ENCODE data around the gene FKBP5. TPM values are rescaled to one million over a fixed set of nuclear protein-coding genes. Genes with fewer than 3 reads are reported as not detected.

FKBP5 gene
- total RNA-seq, 1 experiment from 2014 or later, result 20.1 TPM

GRCh38 chr6:35733633-35734032 lies 44.9 kb upstream of the FKBP5 start:
- Mint-ChIP-seq H3K4me1 (ENCODE audit: low read depth, unreplicated experiment) (peaks cover 11% of the 10 kb centered on the region), H3K27me3 (ENCODE audit: insufficient read depth, unreplicated experiment) (no peaks in the 10 kb centered on the region), H3K4me3 (ENCODE audit: unreplicated experiment) (no peak overlapping the region), H3K9me3 (ENCODE audit: unreplicated experiment) (no peaks in the 10 kb centered on the region), H3K27ac (ENCODE audit: unreplicated experiment) (no peak overlapping the region), H3K36me3 (ENCODE audit: insufficient read depth, unreplicated experiment) (no peaks in the 10 kb centered on the region)
- ChIA-PET POLR2A (no interaction called here), CTCF (no interaction called here)
- Histone ChIP-seq H3K4me3 (ENCODE audit: low read depth, low read length) (no peak overlapping the region), H3K36me3 (ENCODE audit: control insufficient read depth, insufficient read depth, low read length) (no peaks in the 10 kb centered on the region), H3K9me3 (no peaks in the 10 kb centered on the region), H3K4me1 (peaks cover 30% of the 10 kb centered on the region), H3K27me3 (replicated peaks; ENCODE audit: control insufficient read depth, insufficient read depth, low read length) (no peaks in the 10 kb centered on the region)
- intact Hi-C loops (cut with micrococcal nuclease; ENCODE audit: unreplicated experiment), result loop anchor here (10.0 kb wide), 1 partner anchor 439 kb away; the partner anchor contains the start of gene DEF6
- DNase-seq, result no peak
- BruUV-seq (replicated peaks), result no TSS peak
- TF ChIP-seq CTCF (IDR thresholded peaks at IDR 0.05; ENCODE audit: insufficient read depth in 1 of 2, low read depth in 1 of 2, low read length in 1 of 2, severe bottlenecking in 1 of 2, unreplicated experiment in 1 of 2), result no peak

GRCh38 chr6:35731736-35732532 lies 43.2 kb upstream of the FKBP5 start:
- H3K27ac Mint-ChIP-seq (ENCODE audit: unreplicated experiment), result peak overlapping the region; percentile 45
- intact Hi-C loops (cut with micrococcal nuclease; ENCODE audit: unreplicated experiment), result loop anchor here (1.0 to 10.0 kb wide), 2 partner anchors 43 to 437 kb away; partner anchors contain the start of gene DEF6
- no peaks in the 10 kb centered on the region for H3K9me3 ChIP-seq
- peaks cover 42% of the 10 kb centered on the region for H3K4me1 ChIP-seq
- no peaks in the 10 kb centered on the region for H3K36me3 ChIP-seq (ENCODE audit: control insufficient read depth, insufficient read depth, low read length)
- H3K27me3 ChIP-seq (replicated peaks; ENCODE audit: control insufficient read depth, insufficient read depth, low read length), result no peaks in the 10 kb centered on the region
- H3K36me3 Mint-ChIP-seq (ENCODE audit: insufficient read depth, unreplicated experiment), result no peaks in the 10 kb centered on the region
- BruUV-seq (replicated peaks), result TSS peak; percentile 74
- no peaks in the 10 kb centered on the region for H3K27me3 Mint-ChIP-seq (ENCODE audit: insufficient read depth, unreplicated experiment)
- H3K4me3 Mint-ChIP-seq (ENCODE audit: unreplicated experiment), result peak overlapping the region; percentile 82
- DNase-seq, result peak; percentile 90 to 91
- peak in 1 of 2 experiments; percentile 3 for TF ChIP-seq CTCF (IDR thresholded peaks at IDR 0.05; ENCODE audit: insufficient read depth in 1 of 2, low read depth in 1 of 2, low read length in 1 of 2, severe bottlenecking in 1 of 2, unreplicated experiment in 1 of 2)
- peak overlapping the region; percentile 62 for H3K4me3 ChIP-seq (ENCODE audit: low read depth, low read length)
- ChIA-PET POLR2A (interaction anchor here (0.6 kb wide), 1 partner anchor 390 kb away, joined by 5 read pairs; no protein-coding TSS in a partner anchor), CTCF (no interaction called here)
- H3K4me1 Mint-ChIP-seq (ENCODE audit: low read depth, unreplicated experiment), result peaks cover 14% of the 10 kb centered on the region
- H3K9me3 Mint-ChIP-seq (ENCODE audit: unreplicated experiment), result no peaks in the 10 kb centered on the region

- no TSS peak for BruUV-seq (replicated peaks)
- H3K4me3 Mint-ChIP-seq (ENCODE audit: unreplicated experiment), result peak overlapping the region; percentile 82
- no peak for TF ChIP-seq CTCF (IDR thresholded peaks at IDR 0.05; ENCODE audit: insufficient read depth in 1 of 2, low read depth in 1 of 2, low read length in 1 of 2, severe bottlenecking in 1 of 2, unreplicated experiment in 1 of 2)
- Histone ChIP-seq H3K4me1 (peaks cover 47% of the 10 kb centered on the region), H3K36me3 (ENCODE audit: control insufficient read depth, insufficient read depth, low read length) (no peaks in the 10 kb centered on the region), H3K27me3 (replicated peaks; ENCODE audit: control insufficient read depth, insufficient read depth, low read length) (no peaks in the 10 kb centered on the region), H3K9me3 (no peaks in the 10 kb centered on the region), H3K4me3 (ENCODE audit: low read depth, low read length) (peak overlapping the region; percentile 62)
- intact Hi-C loops (cut with micrococcal nuclease; ENCODE audit: unreplicated experiment), result loop anchor here (1.0 to 10.0 kb wide), 2 partner anchors 42 to 437 kb away; partner anchors contain the start of gene DEF6
- DNase-seq, result peak; percentile 85 to 86
- H3K27me3 Mint-ChIP-seq (ENCODE audit: insufficient read depth, unreplicated experiment), result no peaks in the 10 kb centered on the region
- CTCF ChIA-PET, result no interaction called here
- peaks cover 19% of the 10 kb centered on the region for H3K4me1 Mint-ChIP-seq (ENCODE audit: low read depth, unreplicated experiment)
- POLR2A ChIA-PET, result no interaction called here
- no peak overlapping the region for H3K27ac Mint-ChIP-seq (ENCODE audit: unreplicated experiment)
- H3K36me3 Mint-ChIP-seq (ENCODE audit: insufficient read depth, unreplicated experiment), result no peaks in the 10 kb centered on the region
- H3K9me3 Mint-ChIP-seq (ENCODE audit: unreplicated experiment), result no peaks in the 10 kb centered on the region
These were observed 42.7 kb upstream of the FKBP5 start for GRCh38 chr6:35731414-35731735.
